ENCODE measurements around the gene RNF224. TPM values are rescaled to one million over a fixed set of nuclear protein-coding genes. Genes with fewer than 3 reads are reported as not detected.

Gene RNF224
- polyA plus RNA-seq, 1 donor (not counting 4 experiments of a cell fraction or from before 2014, with no cell fraction given) = not detected

- H3K9me1 ChIP-seq (ENCODE audit: control insufficient read depth, extremely low read depth, insufficient read depth, low read length) = no peaks in the 10 kb centered on the region
- H3K4me1 ChIP-seq (ENCODE audit: control insufficient read depth, extremely low read depth, insufficient read depth, low read length) = no peaks in the 10 kb centered on the region
- H4K20me1 ChIP-seq (ENCODE audit: control insufficient read depth, extremely low read depth, insufficient read depth, low read length) = peaks cover 6% of the 10 kb centered on the region
- no peaks in the 10 kb centered on the region for H3K9me3 ChIP-seq (ENCODE audit: control insufficient read depth, low read depth, low read length)
- H3K4me2 ChIP-seq (ENCODE audit: control insufficient read depth, extremely low read depth, insufficient read depth, low read depth, low read length) = no peak overlapping the region
- dilution Hi-C loops (cut with MboI; ENCODE audit: extremely low pct_ligation_motif_present, low sequenced_read_pairs) = no loop called here
- H3K79me2 ChIP-seq (ENCODE audit: control insufficient read depth, insufficient read depth, low read length) = peaks cover 4% of the 10 kb centered on the region
- peaks cover 26 to 34% of the 10 kb centered on the region in 2 experiments for H3K36me3 ChIP-seq (ENCODE audit: control insufficient read depth in 2 of 2, extremely low read depth in 1 of 2, insufficient read depth in 2 of 2, low read length in 2 of 2)
- no peaks in the 10 kb centered on the region for H3K27me3 ChIP-seq (ENCODE audit: control insufficient read depth, extremely low read depth, insufficient read depth, low read length)
- no peak overlapping the region for H3K27ac ChIP-seq (ENCODE audit: control insufficient read depth, insufficient read depth, low read length)
- no peak overlapping the region for H3K4me3 ChIP-seq (ENCODE audit: control insufficient read depth in 2 of 3, extremely low read depth in 1 of 3, insufficient read depth in 2 of 3, low read depth in 1 of 3, low read length in 3 of 3)
- no peak for TF ChIP-seq EZH2 (IDR thresholded peaks at IDR 0.05; ENCODE audit: low read length)
- no peak for TF ChIP-seq CTCF (optimal IDR thresholded peaks at IDR 0.05 in 1 of 3, IDR thresholded peaks at IDR 0.05 in 1 of 3, conservative IDR thresholded peaks at IDR 0.05 in 1 of 3; ENCODE audit: extremely low read depth in 1 of 3, insufficient read depth in 2 of 3, low read length in 3 of 3)
- DNase-seq (ENCODE audit: low read depth, low spot score) (no peak), FAIRE-seq (no peak)
- H2AFZ ChIP-seq (ENCODE audit: control insufficient read depth, low read length) = no peak overlapping the region
- no peak overlapping the region for H3K9ac ChIP-seq (ENCODE audit: control insufficient read depth, extremely low read depth, insufficient read depth, low read length)
Measured at GRCh38 chr9:137265496-137266161, 38.3 kb downstream of the RNF224 start.

- Histone ChIP-seq H3K27me3 (ENCODE audit: control insufficient read depth, extremely low read depth, insufficient read depth, low read length) (no peaks in the 10 kb centered on the region), H4K20me1 (ENCODE audit: control insufficient read depth, extremely low read depth, insufficient read depth, low read length) (peaks cover 6% of the 10 kb centered on the region), H3K4me1 (ENCODE audit: control insufficient read depth, extremely low read depth, insufficient read depth, low read length) (no peaks in the 10 kb centered on the region), H3K9me3 (ENCODE audit: control insufficient read depth, low read depth, low read length) (no peaks in the 10 kb centered on the region), H2AFZ (ENCODE audit: control insufficient read depth, low read length) (no peak overlapping the region), H3K4me3 (ENCODE audit: control insufficient read depth in 2 of 3, extremely low read depth in 1 of 3, insufficient read depth in 2 of 3, low read depth in 1 of 3, low read length in 3 of 3) (no peak overlapping the region), H3K9me1 (ENCODE audit: control insufficient read depth, extremely low read depth, insufficient read depth, low read length) (no peaks in the 10 kb centered on the region), H3K9ac (ENCODE audit: control insufficient read depth, extremely low read depth, insufficient read depth, low read length) (no peak overlapping the region), H3K79me2 (ENCODE audit: control insufficient read depth, insufficient read depth, low read length) (peaks cover 4% of the 10 kb centered on the region), H3K27ac (ENCODE audit: control insufficient read depth, insufficient read depth, low read length) (no peak overlapping the region), H3K4me2 (ENCODE audit: control insufficient read depth, extremely low read depth, insufficient read depth, low read depth, low read length) (no peak overlapping the region), H3K36me3 (ENCODE audit: control insufficient read depth in 2 of 2, extremely low read depth in 1 of 2, insufficient read depth in 2 of 2, low read length in 2 of 2) (peaks cover 32 to 34% of the 10 kb centered on the region in 2 experiments)
- TF ChIP-seq CTCF (optimal IDR thresholded peaks at IDR 0.05 in 1 of 3, IDR thresholded peaks at IDR 0.05 in 1 of 3, conservative IDR thresholded peaks at IDR 0.05 in 1 of 3; ENCODE audit: extremely low read depth in 1 of 3, insufficient read depth in 2 of 3, low read length in 3 of 3) (no peak), EZH2 (IDR thresholded peaks at IDR 0.05; ENCODE audit: low read length) (no peak)
- dilution Hi-C loops (cut with MboI; ENCODE audit: extremely low pct_ligation_motif_present, low sequenced_read_pairs) = no loop called here
- FAIRE-seq = no peak
- no peak for DNase-seq (ENCODE audit: low read depth, low spot score)
Measured at GRCh38 chr9:137266162-137266527, 38.8 kb downstream of the RNF224 start.
